Left forelimb (tissue), 1 donor: ENCODE data around the gene AGRN.
"Not testable (repeated sequence)": the region's sequence is repeated elsewhere in the genome, so short reads cannot be mapped to it uniquely, and the experiment has no call there.

Experiments used
- DNase-seq: peaks from one replicate; pipeline ENCODE4 v3.0.0-alpha.2; 2018; ENCODE audit warnings: low spot score

The AGRN gene

DNA sequence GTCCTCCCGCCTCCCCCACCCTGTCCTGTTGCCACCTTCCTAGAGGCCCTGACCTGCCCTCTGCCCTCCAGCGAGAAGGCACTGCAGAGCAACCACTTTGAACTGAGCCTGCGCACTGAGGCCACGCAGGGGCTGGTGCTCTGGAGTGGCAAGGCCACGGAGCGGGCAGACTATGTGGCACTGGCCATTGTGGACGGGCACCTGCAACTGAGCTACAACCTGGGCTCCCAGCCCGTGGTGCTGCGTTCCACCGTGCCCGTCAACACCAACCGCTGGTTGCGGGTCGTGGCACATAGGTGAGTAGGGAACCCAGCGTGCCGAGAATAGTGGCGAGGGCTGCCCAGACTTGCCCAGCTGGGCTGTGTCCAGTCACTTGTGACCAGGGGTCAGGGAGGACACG is 33.8 kb downstream of the AGRN start:
- DNase-seq: no peak

DNA sequence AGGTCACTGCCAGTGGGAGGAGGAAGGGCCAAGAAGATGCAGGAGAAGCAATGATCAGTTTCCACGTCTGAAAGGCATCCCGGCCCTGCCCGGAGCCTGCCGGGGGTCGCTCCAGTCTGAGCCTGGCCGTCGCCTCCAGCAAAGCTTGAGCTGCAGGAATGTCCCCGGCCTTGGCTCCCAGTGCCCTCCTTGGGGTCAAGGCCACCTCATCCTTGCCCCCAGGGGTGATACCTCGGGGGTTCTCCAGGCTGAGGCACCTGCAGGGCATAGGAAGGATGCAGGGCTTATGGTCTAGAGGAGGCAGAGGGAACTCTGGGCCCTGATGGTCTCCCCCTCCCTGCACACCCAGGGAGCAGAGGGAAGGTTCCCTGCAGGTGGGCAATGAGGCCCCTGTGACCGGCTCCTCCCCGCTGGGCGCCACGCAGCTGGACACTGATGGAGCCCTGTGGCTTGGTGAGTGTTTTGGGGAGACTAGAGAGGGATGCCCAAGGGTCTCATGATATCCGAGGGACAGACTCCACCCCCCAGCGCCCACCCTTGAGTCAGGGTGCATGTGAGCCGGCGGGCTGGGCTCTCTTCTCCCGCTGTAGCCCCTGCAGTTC is 34.3 kb downstream of the AGRN start:
- no peak for DNase-seq

DNA sequence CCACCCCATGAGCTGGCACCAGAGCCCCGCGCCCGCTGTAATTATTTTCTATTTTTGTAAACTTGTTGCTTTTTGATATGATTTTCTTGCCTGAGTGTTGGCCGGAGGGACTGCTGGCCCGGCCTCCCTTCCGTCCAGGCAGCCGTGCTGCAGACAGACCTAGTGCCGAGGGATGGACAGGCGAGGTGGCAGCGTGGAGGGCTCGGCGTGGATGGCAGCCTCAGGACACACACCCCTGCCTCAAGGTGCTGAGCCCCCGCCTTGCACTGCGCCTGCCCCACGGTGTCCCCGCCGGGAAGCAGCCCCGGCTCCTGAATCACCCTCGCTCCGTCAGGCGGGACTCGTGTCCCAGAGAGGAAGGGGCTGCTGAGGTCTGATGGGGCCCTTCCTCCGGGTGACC is 35.1 kb downstream of the AGRN start:
- DNase-seq: no peak

DNA sequence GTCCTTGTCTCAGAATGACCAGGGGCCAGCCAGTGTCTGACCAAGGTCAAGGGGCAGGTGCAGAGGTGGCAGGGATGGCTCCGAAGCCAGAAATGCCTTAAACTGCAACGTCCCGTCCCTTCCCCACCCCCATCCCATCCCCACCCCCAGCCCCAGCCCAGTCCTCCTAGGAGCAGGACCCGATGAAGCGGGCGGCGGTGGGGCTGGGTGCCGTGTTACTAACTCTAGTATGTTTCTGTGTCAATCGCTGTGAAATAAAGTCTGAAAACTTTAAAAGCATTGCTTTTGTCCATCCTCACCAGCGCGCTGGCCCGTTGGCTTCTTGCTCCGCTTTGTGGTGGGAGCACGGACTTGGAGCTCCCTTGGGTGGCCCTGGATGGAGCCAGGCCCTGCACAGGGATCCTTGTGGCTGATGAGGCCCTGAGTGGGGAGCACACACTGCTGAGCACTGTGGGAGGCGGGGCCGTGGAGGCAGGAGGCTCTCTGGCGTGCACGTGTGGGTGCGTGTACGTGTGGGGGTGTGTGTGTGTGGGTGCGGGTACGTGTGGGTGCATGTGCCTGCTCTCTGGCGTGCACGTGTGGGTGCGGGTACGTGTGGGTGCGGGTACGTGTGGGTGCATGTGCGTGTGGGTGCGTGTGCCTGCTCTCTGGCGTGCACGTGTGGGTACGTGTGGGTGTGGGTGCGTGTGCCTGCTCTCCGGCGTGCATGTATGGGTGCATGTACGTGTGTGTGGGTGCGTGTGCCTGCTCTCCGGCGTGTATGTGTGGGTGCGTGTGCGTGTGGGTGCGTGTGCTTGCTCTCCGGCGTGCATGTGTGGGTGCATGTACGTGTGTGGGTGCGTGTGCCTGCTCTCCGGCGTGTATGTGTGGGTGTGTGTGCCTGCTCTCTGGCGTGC is 36.2 kb downstream of the AGRN start:
- DNase-seq: no peak

DNA sequence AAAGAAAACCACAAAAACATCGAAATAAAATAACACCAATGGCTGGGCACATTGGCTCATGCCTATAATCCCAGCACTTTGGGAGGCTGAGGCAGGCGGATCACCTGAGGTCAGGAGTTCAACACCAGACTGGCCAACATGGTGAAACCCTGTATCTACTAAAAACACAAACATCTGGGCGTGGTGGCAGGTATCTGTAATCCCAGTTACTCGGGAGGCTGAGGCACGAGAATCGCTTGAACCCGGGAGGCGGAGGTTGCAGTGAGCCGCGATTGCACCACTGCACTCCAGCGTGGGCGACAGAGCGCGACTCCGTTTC is 37.8 kb downstream of the AGRN start:
- DNase-seq: not testable (repeated sequence)

DNA sequence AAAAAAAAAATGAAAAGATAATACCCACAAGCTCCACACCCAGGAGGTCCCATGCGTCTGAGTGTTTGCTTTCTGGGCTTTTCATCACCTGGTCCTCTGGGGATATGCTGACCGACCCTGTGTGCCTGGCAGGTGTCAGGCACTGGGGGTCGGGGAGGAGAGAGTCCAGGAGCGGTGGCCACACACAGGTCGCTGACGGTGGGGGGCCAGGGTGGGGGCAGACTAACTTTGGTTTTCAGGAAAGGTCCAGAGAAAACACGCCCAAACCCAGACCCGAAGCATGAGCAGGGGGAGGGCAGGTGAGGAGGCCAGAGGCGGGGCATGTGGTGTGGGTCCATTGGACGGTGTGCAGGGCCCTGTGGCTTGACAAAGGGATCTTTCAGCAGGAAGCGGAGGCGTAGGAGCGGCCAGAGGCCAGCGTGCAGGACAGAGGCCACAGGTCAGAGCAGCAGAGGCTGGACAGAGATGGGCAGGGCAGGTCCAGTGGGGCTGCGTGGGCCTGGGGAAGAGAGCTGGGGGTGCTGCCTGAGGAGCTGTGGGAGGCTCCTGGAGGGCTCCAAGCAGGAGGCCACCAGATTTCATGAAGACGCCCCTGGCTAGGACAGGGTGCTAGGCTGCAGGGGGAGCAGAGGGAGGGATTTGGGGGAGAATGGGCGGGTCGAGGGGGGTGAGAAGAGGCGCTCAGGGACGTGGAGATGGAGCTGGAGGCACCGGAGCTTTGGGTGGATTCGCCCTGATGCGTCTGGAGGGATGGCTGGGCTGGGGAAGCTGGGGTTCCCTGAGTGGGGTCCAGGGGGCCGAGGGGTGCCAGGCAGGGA is 38.4 kb downstream of the AGRN start:
- DNase-seq: no peak

DNA sequence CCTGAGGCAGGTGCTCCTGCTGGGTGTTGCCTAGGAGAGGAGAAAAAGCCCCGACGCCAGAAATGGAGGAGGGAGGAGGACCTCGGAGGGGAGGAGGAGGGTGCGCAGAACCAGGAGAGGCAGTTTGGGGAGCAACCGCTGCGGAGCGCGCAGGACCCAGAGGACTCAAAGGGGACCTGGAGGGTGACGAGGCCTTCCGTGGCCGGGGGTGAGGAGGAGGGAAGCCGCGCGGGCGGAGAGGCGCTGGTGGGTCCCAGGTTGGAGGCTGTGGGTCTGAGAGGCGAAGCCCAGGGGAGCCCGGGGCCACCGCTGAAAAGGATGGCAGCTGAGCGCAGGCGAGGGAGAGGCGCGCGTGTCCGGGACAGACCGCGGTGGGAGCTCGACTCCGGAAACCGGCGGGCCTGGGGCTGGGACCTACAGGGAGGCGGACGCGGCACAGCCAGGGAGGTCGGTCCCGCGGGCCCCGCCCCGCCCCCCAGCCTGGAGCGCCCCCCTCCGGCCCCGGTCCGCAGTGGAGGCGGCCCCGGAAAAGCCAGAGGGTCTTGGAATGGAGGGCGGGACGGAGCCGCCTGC is 39.1 kb downstream of the AGRN start:
- DNase-seq: no peak

DNA sequence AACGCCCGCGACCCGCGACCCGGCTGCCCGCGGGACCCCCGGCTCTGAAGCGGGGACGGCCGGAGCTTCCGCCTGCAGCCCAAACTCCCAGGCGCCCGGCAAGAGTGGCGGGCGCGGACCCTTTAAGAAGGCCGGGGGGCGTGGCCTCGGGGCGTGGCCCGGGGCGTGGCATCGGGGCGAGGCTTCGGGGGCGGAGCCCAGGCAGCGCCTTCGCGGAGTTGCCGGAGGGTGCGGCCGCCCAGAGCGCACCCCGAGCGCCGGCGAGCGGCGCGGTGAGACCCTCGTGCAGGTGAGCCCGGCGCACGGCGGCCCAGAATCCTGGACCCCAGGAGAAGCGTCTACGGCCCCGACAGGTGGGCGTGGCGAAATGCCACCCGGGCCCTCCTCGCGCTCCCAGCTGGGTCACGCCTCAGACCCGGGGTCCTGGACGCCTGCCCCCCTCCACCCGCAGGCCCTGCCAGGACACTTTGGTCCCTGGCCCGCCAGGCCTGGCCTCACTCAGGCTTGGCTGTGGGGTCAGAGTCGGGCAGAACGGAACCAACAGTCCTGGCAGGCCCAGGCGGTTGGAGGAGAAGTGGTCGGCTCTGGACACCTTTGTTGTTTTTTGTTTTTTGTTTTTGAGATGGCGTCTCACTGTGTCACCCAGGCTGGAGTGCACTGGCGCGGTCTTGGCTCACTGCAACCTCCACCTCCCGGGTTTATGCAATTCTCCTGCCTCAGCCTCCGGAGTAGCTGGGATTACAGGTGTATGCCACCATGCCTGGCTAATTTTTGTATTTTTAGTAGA is 39.8 kb downstream of the AGRN start:
- no peak for DNase-seq

DNA sequence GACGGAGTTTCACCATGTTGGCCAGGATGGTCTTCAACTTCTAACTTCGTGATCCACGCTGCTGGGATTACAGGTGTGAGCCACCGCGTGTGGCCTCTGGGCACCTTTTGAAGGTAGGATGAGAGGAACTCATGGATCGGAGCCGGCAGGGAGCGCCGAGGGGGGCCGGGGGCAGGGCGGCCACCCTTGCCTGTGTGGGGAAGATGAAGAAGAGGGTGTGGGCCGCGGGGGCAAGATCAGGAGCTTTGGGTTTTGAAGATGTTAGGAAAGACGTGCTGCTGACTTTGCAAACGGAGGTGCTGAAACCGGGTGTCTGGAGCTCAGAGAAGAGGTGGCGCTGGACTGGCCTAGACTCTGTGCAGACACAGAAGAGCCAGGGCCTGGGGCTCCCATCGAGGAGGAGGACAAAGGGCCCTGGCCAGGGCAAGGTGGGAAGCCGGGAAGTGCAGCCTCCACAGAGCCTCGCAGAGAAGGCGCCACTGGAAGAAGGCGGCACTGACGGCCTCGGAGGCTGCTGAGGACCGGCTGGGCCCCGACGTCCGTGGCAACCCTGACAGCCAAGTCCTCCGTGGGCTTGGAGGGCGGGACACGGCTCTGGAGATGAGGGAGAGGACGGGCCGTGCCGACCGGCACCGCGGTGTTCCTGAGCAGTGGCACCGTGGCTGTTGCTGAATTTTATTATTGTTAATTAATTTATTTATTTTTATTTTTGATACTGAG is 40.5 kb downstream of the AGRN start:
- no peak for DNase-seq

DNA sequence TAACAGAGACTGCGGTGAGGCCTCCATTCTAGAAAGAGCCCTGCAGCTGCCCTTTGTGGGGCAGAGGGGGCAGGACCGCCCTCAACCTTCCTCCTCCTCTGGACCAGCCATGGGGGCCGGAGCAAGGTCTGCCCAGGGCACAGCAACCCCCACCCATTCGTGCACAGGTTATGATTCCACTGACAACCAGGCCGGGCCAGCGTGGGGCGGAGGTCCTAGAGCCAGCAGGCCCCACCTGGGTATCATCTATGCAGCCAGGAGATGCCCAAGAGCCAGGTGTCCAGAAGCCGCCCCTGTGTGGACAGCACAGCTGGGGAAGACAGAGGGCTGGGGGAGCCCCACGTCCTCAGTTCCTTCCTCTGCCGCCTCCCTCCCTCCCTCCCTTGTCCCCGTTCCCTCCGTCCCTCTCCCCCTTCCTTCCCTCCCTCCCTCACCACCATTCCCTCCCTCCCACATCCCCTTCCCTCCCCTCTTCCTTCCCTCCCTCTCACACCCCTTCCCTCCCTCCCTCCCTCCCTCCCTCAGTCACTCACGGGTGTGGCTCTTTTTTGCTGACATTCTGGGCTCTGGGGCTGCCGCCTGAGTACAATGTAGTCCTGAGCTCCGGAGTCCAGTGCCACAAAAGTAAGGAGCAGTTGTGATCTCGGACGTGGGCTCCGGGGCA is 41.9 kb downstream of the AGRN start:
- no peak for DNase-seq

DNA sequence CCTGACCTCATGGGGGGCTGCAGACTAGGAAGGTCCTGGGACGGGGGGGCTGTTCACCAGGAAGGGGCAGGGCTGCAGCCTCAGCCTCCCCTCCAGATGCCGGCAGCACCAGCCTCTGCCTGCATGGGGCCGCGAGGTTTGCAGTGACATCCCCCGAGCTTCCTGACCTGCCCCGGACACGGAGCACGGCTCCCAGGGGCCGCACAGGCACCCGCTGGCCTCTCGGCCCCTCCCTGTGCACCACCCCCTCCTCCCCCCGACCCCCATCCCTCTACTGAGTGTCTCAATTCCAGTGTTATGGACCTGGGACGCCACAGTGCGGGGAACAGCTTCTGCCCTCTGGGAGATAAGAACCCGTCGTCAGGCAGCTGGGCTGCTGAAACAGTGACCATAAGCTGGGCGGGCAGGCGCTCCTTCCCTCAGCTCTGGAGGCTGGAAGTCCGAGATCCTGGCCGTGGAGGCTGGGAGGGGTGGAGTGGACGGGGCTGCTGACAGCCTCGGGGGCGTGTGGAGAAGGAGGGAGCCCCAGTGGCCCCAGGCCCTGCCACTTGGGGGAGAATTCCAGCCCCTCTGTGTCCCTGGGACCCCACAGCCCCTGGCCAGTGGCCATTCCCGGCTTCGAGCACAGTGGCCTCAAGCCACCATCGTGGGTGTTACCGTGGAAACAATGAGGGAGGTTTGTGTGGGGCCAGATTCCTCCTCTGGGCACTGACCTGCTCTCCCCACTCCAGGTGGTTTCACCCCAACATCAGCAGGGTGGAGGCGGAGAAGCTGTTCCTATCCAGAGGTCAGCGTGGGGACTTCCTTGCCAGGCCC is 42.6 kb downstream of the AGRN start:
- DNase-seq: no peak

DNA sequence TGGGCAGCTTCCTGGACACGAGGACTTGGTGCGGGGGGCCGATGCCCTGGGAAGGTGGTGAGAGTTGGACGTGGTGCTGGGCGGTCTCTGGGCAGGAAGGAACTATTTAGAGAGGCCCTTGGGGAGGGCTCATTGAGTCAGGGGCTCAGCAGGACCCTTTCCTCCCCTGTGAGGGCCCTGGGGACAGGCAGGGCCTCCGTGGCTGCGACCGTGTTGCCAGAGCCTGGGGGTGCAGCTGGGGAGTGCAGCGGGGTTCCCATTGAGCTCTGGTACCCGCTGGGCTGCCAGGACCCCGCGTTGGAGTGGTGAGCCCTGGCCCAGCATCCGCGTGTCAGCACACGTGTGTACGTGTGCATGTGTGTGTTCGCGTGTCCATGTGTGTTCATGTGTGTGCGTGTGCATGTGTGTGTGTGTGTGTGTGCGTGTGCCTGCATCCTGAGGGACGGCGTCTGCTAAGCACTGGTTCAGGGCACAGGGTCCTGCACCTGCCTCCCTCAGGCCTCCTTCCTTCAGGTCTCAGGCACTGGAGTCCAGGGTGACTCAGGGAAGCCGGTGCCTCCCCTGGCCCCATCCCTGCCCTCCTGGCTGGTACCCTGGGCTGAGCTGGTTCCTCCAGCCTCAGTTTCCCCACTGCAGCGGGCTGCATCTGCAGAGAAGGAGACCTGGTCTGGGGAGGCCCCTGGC is 43.5 kb downstream of the AGRN start:
- DNase-seq: no peak

DNA sequence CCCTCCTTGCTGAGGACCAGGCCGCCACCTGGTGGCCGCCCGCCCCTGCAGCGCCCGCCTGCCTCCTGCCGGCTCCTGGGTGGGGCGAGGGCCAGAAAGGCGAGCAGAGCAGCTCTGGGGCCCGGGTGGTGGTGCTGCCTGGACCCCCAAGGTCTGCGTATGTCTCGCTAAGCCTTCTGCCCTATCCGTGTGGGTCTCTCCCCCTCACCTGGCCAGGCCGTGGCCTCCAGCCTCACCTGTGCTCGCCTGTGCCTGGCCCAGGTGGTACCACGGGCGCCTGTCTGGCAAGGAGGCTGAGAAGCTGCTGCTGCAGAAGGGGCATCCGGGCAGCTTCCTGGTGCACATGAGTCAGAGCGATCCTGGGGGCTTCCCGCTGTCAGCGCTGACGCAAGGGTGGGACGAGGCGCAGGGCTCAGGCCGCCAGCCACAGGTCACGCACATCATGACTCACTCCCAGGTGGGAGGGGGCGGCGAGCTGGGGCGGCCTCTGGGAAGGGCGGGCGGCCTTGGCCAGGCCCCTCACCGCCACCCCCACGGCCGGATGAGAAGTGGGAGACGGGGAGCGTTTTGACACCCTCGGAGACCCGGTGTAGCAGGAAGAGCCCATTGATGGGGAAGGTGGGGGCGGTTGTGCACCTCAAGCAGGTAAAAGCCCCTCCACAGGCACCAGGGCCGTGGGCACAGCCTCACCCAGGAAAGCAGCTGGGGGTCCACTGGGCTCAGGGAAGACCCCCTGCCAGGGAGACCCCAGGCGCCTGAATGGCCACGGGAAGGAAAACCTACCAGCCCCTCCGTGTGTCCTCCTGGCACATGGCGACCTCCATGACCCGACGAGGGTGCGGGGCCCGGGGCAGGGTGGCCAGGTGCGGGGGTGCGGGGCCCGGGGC is 44.3 kb downstream of the AGRN start:
- DNase-seq: no peak

DNA sequence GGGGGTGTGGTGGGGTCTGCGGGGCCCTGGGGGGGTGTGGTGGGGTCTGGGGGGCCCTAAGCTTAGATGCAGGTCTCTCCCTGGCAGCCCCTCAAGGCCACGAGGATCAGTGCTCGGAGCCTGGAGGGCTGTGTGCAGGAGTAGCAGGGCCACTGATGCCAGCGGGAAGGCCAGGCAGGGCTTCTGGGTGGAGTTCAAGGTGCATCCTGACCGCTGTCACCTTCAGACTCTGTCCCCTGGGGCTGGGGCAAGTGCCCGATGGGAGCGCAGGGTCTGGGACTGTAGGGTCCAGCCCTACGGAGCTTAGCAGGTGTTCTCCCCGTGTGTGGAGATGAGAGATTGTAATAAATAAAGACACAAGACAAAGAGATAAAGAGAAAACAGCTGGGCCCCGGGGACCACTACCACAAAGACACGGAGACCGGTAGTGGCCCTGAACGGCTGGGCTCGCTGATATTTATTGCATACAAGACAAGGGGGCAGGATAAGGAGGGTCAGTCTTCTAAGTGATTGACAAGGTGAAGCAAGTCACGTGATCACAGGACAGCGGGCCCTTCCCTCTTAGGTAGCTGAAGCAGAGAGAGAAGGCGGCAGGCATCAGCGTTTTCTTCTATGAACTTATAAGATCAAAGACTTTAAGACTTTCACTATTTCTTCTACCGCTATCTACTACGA is 45.5 kb downstream of the AGRN start:
- DNase-seq: no peak

DNA sequence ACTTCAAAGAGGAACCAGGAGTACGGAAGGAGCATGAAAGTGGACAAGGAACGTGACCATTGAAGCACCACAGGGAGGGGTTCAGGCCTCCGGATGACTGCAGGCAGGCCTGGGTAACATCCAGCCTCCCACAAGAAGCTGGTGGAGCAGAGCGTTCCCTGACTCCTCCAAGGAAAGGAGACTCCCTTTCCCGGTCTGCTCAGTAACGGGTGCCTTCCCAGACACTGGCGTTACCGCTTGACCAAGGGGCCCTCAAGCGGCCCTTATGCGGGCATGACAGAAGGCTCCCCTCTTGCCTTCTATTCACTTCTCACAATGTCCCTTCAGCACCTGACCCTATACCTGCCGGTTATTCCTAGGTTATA is 46.0 kb downstream of the AGRN start:
- not testable (repeated sequence) for DNase-seq

DNA sequence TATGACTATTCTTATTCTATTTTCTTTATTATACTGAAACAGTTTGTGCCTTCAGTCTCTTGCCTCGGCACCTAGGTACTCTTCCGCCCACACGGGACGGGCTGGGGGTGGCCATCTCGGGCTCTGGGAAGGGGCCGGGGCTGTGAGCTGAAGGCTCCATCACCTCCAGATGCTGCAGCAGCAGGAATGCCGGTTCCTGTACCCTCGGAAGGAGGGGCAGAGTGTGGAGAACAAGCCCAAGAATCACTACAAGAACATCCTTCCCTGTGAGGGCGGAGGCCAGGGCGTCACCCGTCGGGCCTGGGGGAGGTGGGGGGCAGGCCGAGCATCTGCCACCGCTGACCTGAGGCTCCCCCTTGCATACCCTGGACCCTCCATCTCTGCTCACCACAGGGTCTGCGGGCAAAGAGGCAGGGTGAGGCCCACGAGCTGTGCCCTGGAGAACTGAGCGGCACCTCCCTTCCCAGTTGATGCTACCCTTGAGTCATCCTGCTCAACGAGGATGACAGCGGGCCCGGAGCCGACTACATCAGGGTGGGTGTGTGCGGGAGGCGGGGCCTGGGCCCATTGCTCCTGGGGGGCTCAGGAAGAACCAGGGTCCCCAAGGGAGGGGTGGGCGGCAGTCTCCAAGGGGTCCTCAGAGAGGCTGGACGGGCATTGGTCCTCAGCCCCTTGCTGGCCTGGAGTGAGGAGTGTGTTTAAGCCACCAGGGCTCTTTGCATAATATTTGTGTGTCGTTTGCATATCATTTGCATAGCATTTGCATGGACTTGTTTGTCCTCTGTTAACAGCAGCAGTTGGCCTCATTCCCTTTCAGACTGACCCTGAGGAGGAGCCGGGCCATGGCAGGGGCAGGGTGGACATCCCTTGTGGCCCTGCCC is 46.7 kb downstream of the AGRN start:
- no peak for DNase-seq
